Upper lobe of left lung (tissue), 6 donors: ENCODE data around the gene LAMB2. TPM values are rescaled to one million over a fixed set of nuclear protein-coding genes. Genes with fewer than 3 reads are reported as not detected.

Source experiments
- ATAC-seq, 2 donors: fragments of 200-7000 bp; cut with Tn5 transposase; one replicate each; pipeline ENCODE4 v1.9.1; 2022; ENCODE audit warnings: mild to moderate bottlenecking in 2 of 2, moderate library complexity in 2 of 2; ENCODE audit not compliant: low FRiP score in 2 of 2
- DNase-seq, 2 donors: peaks; one replicate each; pipeline ENCODE4 v3.0.0-alpha.2; 2019 to 2020
- H3K27ac ChIP-seq, 4 donors: fragments of 200-600 bp; sonication (generic); one replicate each; pipeline ENCODE4 v1.5.1; 2016 to 2019
- H3K27me3 ChIP-seq, 4 donors: fragments of 200-600 bp; sonication (generic); one replicate each; pipeline ENCODE4 v1.5.1; 2017 to 2019
- H3K36me3 ChIP-seq, 4 donors: fragments of 200-600 bp; sonication (generic); one replicate each; pipeline ENCODE4 v1.5.1; 2016 to 2019
- H3K4me1 ChIP-seq, 4 donors: fragments of 200-600 bp; sonication (generic); one replicate each; pipeline ENCODE4 v1.5.1; 2018 to 2019
- H3K4me3 ChIP-seq, 4 donors: fragments of 200-600 bp; sonication (generic); one replicate each; pipeline ENCODE4 v1.5.1; 2017 to 2019; ENCODE audit warnings: mild to moderate bottlenecking in 2 of 4, moderate library complexity in 1 of 4
- H3K9me3 ChIP-seq, 4 donors: fragments of 200-600 bp; sonication (generic); one replicate each; pipeline ENCODE4 v1.5.1; 2018 to 2019
- EP300 ChIP-seq, 4 donors: sonication (generic); formaldehyde crosslinking; IDR thresholded peaks; one replicate each; pipeline ENCODE4 v1.5.1; 2017; ENCODE audit warnings: antibody characterized with exemption in 4 of 4, control low read depth in 2 of 4
- POLR2A ChIP-seq, 4 donors: fragments of 450-650 bp; IDR thresholded peaks; one replicate each; pipeline ENCODE4 v1.5.1; 2016 to 2017; ENCODE audit warnings: antibody characterized with exemption in 4 of 4, mild to moderate bottlenecking in 2 of 4
- POLR2AphosphoS5 ChIP-seq, 2 donors: sonication (generic); formaldehyde crosslinking; IDR thresholded peaks; one replicate each; pipeline ENCODE4 v1.5.1; 2017; ENCODE audit warnings: antibody characterized with exemption in 2 of 2
- WGBS, 2 donors: methylation state at CpG; one replicate each; pipeline ENCODE4 v1.1.5; 2017 to 2018; 5-methylcytosine and 5-hydroxymethylcytosine counted together
- total RNA-seq, 6 donors: library from RNA; depleted of rRNA in 4 of 6; stranded (reverse); fragments of >200 nt in 4 of 6; gene quantifications; one replicate each; pipeline versions ENCODE4 v1.1.0 to v1.2.1, GENCODE V29; 2016 to 2021
- TF ChIP-seq, protein P1 (sequence below), 6 experiments: fragments of 450-650 bp in 4 of 6; fragments of 200-600 bp in 2 of 6; sonication (generic) in 2 of 6; IDR thresholded peaks; one replicate each; pipeline ENCODE4 v1.5.1; 2016 to 2019; ENCODE audit warnings: antibody characterized with exemption in 6 of 6
- donor health status: DM: no; HTN: no; CAD: no; lungs with moderate emphysema.
- donor health status: DM: no; HTN: yes; CAD: no; lungs with severe emphysema.

LAMB2 gene
- total RNA-seq, 6 donors from 2014 or later = 349 to 904 (median 555) TPM

DNA sequence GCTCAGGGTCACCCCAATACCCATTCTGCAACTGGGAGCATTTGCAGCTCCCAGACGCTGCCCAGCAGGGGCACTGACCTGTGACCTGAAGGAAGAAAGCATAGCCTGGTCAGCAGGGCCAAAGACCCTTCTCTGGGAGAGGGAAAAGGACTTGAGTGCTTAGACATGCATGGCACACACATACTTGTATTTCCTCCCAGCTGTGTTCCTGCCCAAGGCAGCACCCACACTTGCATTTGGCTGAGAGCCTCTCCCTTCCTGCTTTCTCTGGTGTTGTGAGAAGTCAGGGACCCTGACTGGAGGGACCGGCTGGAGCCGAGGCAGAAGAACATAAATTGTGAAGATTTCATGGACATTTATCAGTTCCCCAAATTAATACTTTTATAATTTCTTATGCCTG, 7.2 kb upstream of the LAMB2 start:
- H3K27ac ChIP-seq = no peak overlapping the region
- TF ChIP-seq EP300 (IDR thresholded peaks at IDR 0.05) (no peak), POLR2AphosphoS5 (IDR thresholded peaks at IDR 0.05) (no peak), POLR2A (IDR thresholded peaks at IDR 0.05) (no peak)
- TF ChIP-seq, protein P1, sequence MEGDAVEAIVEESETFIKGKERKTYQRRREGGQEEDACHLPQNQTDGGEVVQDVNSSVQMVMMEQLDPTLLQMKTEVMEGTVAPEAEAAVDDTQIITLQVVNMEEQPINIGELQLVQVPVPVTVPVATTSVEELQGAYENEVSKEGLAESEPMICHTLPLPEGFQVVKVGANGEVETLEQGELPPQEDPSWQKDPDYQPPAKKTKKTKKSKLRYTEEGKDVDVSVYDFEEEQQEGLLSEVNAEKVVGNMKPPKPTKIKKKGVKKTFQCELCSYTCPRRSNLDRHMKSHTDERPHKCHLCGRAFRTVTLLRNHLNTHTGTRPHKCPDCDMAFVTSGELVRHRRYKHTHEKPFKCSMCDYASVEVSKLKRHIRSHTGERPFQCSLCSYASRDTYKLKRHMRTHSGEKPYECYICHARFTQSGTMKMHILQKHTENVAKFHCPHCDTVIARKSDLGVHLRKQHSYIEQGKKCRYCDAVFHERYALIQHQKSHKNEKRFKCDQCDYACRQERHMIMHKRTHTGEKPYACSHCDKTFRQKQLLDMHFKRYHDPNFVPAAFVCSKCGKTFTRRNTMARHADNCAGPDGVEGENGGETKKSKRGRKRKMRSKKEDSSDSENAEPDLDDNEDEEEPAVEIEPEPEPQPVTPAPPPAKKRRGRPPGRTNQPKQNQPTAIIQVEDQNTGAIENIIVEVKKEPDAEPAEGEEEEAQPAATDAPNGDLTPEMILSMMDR (IDR thresholded peaks at IDR 0.05) = no peak

DNA sequence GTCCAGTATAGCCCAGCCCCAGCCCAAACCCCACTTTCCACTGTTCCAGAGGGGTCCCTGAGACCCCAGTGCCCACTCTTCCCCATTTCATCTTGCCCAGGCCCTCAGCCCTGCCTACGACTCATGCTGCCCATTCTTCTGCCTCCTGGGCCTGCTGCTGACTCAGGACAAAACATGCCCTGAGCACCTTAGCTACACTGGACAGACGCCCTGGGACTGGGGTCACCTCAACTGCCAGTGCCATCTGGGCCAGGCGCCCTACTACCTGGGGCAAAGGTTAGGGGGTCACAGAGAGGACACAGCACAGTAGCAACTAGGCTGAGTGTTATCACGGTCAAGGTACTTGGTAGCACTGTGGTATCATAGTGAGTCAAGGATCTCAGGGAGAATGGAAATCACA, 2.6 kb upstream of the LAMB2 start:
- H3K9me3 ChIP-seq = no peaks in the 10 kb centered on the region
- no peak overlapping the region for H3K4me3 ChIP-seq
- TF ChIP-seq EP300 (IDR thresholded peaks at IDR 0.05) = no peak
- TF ChIP-seq, protein P1 (IDR thresholded peaks at IDR 0.05) = no peak
- TF ChIP-seq POLR2AphosphoS5 (IDR thresholded peaks at IDR 0.05) = no peak
- no peak for TF ChIP-seq POLR2A (IDR thresholded peaks at IDR 0.05)
- peaks cover 13 to 32% (median 17%) of the 10 kb centered on the region in 4 donors for H3K4me1 ChIP-seq
- DNase-seq = no peak
- no peak overlapping the region for H3K27ac ChIP-seq
- 85 to 90% methylated on average over 4 of the region's 4 CpGs for WGBS, 2 donors
- no peaks in the 10 kb centered on the region for H3K27me3 ChIP-seq
- peaks cover 0 to 6% (median 3%) of the 10 kb centered on the region in 4 donors for H3K36me3 ChIP-seq
- ATAC-seq = no peak

More for the DNA sequence above, 7.2 kb upstream of the LAMB2 start:
- Histone ChIP-seq H3K36me3 (no peaks in the 10 kb centered on the region), H3K27me3 (no peaks in the 10 kb centered on the region), H3K9me3 (no peaks in the 10 kb centered on the region), H3K4me1 (no peaks in the 10 kb centered on the region), H3K4me3 (no peak overlapping the region)
- no peak for DNase-seq
- 60 to 72% methylated on average over 3 of the region's 3 CpGs for WGBS, 2 donors
- no peak for ATAC-seq

GRCh38 chr3:49134471-49135265, 1.8 kb upstream of the LAMB2 start:
- Histone ChIP-seq H3K4me1 (peaks cover 13 to 39% (median 19%) of the 10 kb centered on the region in 4 donors), H3K27me3 (no peaks in the 10 kb centered on the region), H3K4me3 (no peak overlapping the region), H3K9me3 (no peaks in the 10 kb centered on the region), H3K27ac (peak overlapping the region in 2 of 4 donors; percentile 90 to 91), H3K36me3 (peaks cover 0 to 14% (median 8%) of the 10 kb centered on the region in 4 donors)
- 50 to 67% methylated on average over 2 to 3 of the region's 3 CpGs for WGBS, 2 donors
- ATAC-seq = no peak
- DNase-seq = no peak
- TF ChIP-seq POLR2AphosphoS5 (IDR thresholded peaks at IDR 0.05) = no peak
- no peak for TF ChIP-seq POLR2A (IDR thresholded peaks at IDR 0.05)
- TF ChIP-seq EP300 (IDR thresholded peaks at IDR 0.05) = no peak
- TF ChIP-seq, protein P1 (IDR thresholded peaks at IDR 0.05) = no peak

DNA sequence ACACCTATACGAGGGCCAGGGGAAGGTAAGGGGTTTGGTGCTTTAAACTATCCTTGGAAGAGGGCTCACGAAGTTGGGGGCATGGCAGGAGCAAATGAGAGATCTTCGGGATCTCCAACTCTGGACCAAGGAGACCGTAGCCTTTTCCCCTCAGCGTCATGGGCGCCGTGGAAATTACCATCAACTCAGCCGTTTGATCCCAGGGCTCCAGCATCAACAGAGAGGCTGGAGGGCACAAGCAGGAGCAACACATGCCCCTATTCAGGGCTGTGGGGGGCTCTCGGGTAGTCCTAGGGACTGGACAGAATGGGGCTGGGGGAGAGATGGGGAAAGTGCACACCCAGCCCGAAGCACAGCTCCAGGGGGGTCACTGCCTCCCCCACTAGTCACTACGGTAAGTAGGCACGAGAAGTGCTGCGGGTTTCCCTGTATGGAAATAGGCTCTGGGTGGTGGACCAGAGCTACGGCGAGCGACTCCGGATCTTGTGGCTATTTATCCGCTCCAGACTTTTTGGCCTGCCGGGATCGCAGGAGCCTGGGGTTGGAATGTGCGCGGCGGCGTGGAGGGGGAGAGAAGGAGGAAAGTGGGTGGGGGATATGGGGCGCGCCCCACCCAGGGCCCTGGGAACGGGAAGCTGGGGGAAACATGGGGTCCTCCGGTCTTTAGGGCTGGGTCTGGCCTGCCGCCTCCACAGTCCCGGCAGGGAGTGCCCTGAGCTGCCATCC, 539 bp upstream of the LAMB2 start:
- peak overlapping the region; percentile 73 to 91 (median 88) for H3K27ac ChIP-seq
- no peaks in the 10 kb centered on the region for H3K27me3 ChIP-seq
- ATAC-seq = peak; percentile 92 to 94
- H3K4me1 ChIP-seq = peaks cover 13 to 39% (median 20%) of the 10 kb centered on the region in 4 donors
- H3K36me3 ChIP-seq = peaks cover 0 to 27% (median 18%) of the 10 kb centered on the region in 4 donors
- H3K9me3 ChIP-seq = no peaks in the 10 kb centered on the region
- no peak for TF ChIP-seq EP300 (IDR thresholded peaks at IDR 0.05)
- TF ChIP-seq, protein P1 (IDR thresholded peaks at IDR 0.05) = peak in 1 of 6 experiments; percentile 11
- TF ChIP-seq POLR2AphosphoS5 (IDR thresholded peaks at IDR 0.05) = peak in 1 of 2 donors; percentile 63
- TF ChIP-seq POLR2A (IDR thresholded peaks at IDR 0.05) = no peak
- 3 to 10% methylated on average over 27 to 30 of the region's 30 CpGs for WGBS, 2 donors
- DNase-seq = peak; percentile 86 to 89
- peak overlapping the region; percentile 42 to 58 (median 57) for H3K4me3 ChIP-seq
